Measurements from ENCODE around the gene PITX2.

GRCh38 chr4:110640576-110640975, 17.7 kb upstream of the PITX2 start:
- TF ChIP-seq EZH2 (IDR thresholded peaks at IDR 0.05; ENCODE audit: borderline replicate concordance, low read depth, low read length, severe bottlenecking): no peak
- no peak for TF ChIP-seq CTCF (IDR thresholded peaks at IDR 0.05; ENCODE audit: borderline replicate concordance, extremely low read depth, low read length, poor library complexity, severe bottlenecking)

Data from DND-41 (cell line).